ENCODE measurements around the gene GRIK2. TPM values are rescaled to one million over a fixed set of nuclear protein-coding genes. Genes with fewer than 3 reads are reported as not detected.

The GRIK2 gene
- total RNA-seq, 4 donors from 2014 or later: 1.4 to 51.9 (median 9.6) TPM

GRCh38 chr6:101994521-101994920, 601.0 kb downstream of the GRIK2 start:
- H3K36me3 ChIP-seq: no peaks in the 10 kb centered on the region
- H3K9me3 ChIP-seq: no peaks in the 10 kb centered on the region
- no peaks in the 10 kb centered on the region for H3K27me3 ChIP-seq
- H3K27ac ChIP-seq: no peak overlapping the region
- H3K4me3 ChIP-seq (replicated peaks in 1 of 3): no peak overlapping the region
- no peak for DNase-seq
- peaks cover 0 to 7% of the 10 kb centered on the region in 2 donors for H3K4me1 ChIP-seq
- no peak for TF ChIP-seq POLR2A (IDR thresholded peaks at IDR 0.05)
- TF ChIP-seq CTCF (IDR thresholded peaks at IDR 0.05): no peak
- intact Hi-C loops (cut with DNase I): no loop called here

- Histone ChIP-seq H3K27ac (no peak overlapping the region), H3K9me3 (no peaks in the 10 kb centered on the region), H3K4me1 (no peaks in the 10 kb centered on the region), H3K36me3 (no peaks in the 10 kb centered on the region), H3K4me3 (replicated peaks in 1 of 3) (no peak overlapping the region), H3K27me3 (no peaks in the 10 kb centered on the region)
- DNase-seq: no peak
- WGBS, 2 donors: 82 to 85% methylated on average over 4 of the region's 4 CpGs
- TF ChIP-seq POLR2A (IDR thresholded peaks at IDR 0.05) (no peak), CTCF (IDR thresholded peaks at IDR 0.05) (no peak)
- intact Hi-C loops (cut with DNase I): no loop called here
These were observed 621.9 kb downstream of the GRIK2 start for GRCh38 chr6:102015431-102015830.

- intact Hi-C loops (cut with DNase I): no loop called here
- Histone ChIP-seq H3K4me3 (replicated peaks in 1 of 3) (no peak overlapping the region), H3K36me3 (no peaks in the 10 kb centered on the region), H3K4me1 (no peaks in the 10 kb centered on the region), H3K9me3 (no peaks in the 10 kb centered on the region), H3K27ac (no peak overlapping the region), H3K27me3 (no peaks in the 10 kb centered on the region)
- WGBS, 2 donors: 64 to 78% methylated on average over 2 of the region's 2 CpGs
- DNase-seq: no peak
- no peak for TF ChIP-seq CTCF (IDR thresholded peaks at IDR 0.05)
- no peak for TF ChIP-seq POLR2A (IDR thresholded peaks at IDR 0.05)
These were observed 628.8 kb downstream of the GRIK2 start for GRCh38 chr6:102022281-102022680.

- Histone ChIP-seq H3K9me3 (no peaks in the 10 kb centered on the region), H3K36me3 (no peaks in the 10 kb centered on the region), H3K27me3 (no peaks in the 10 kb centered on the region), H3K4me1 (no peaks in the 10 kb centered on the region), H3K4me3 (replicated peaks in 1 of 3) (no peak overlapping the region), H3K27ac (no peak overlapping the region)
- TF ChIP-seq POLR2A (IDR thresholded peaks at IDR 0.05): no peak
- no peak for TF ChIP-seq CTCF (IDR thresholded peaks at IDR 0.05)
- intact Hi-C loops (cut with DNase I): no loop called here
- no peak for DNase-seq
These were observed 629.3 kb downstream of the GRIK2 start for GRCh38 chr6:102022803-102023202.

GRCh38 chr6:102023977-102024657, 630.6 kb downstream of the GRIK2 start:
- 88 to 92% methylated on average over 3 of the region's 3 CpGs for WGBS, 2 donors
- no peak for DNase-seq
- intact Hi-C loops (cut with DNase I): no loop called here

More at GRCh38 chr6:102023977-102024657, 630.6 kb downstream of the GRIK2 start:
- H3K27ac ChIP-seq: no peak overlapping the region
- no peak for TF ChIP-seq CTCF (IDR thresholded peaks at IDR 0.05)
- no peak for TF ChIP-seq POLR2A (IDR thresholded peaks at IDR 0.05)
- no peak overlapping the region for H3K4me3 ChIP-seq (replicated peaks in 1 of 3)
- H3K9me3 ChIP-seq: no peaks in the 10 kb centered on the region
- H3K27me3 ChIP-seq: no peaks in the 10 kb centered on the region
- H3K4me1 ChIP-seq: no peaks in the 10 kb centered on the region
- H3K36me3 ChIP-seq: no peaks in the 10 kb centered on the region

Measured in thyroid gland (tissue), 4 donors.